Inflammatory macrophage (primary cell): Measurements from ENCODE around the gene SSC5D.

Experiments used
- DNase-seq, 2 donors: peaks; one replicate each; pipeline ENCODE4 v3.0.0-alpha.2; 2020 to 2022

Gene SSC5D

GRCh38 chr19:55455576-55456235, 32.5 kb upstream of the SSC5D start:
- DNase-seq: no peak

GRCh38 chr19:55456347-55456746, 31.9 kb upstream of the SSC5D start:
- no peak for DNase-seq

DNA sequence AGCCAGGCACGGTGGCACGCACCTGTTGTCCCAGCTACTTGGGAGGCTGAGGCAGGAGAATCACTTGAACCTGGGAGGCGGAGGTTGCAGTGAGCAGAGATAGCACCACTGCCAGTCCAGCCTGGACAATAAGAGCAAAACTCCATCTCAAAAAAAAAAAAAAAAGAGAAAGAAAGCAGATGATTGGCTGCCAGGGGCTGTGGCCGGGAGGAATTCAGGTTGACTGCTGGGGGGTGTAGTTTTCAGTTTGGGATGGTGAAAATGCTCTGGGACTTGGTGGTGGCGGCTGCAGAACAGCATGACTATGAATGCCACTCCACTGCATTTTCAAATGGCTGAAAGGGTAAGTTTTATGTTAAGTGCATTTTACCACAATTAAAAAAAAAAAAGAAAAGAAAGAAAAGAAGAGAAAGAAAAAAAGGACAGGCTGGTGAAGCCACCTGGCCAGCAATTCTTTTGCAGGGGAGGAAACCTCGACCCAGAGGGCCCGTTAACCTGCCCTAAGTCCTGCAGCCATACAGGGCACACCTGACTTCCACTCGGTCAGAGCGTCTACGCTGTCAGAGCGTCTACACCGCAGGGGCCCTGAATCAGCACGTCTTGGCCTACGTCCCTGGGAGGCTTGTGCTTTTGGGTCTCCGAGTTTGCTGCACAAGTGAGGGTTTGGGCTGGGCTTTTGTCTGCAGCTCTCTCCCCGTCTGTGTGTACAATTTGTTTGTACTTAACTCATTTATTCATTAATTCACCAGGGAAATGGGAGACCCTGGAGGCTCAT, 30.4 kb upstream of the SSC5D start:
- DNase-seq: no peak

GRCh38 chr19:55459551-55459949, 28.7 kb upstream of the SSC5D start:
- DNase-seq: no peak

- peak in 1 of 2 donors; percentile 28 for DNase-seq
Observed at GRCh38 chr19:55459950-55460657, 28.1 kb upstream of the SSC5D start.

- peak; percentile 52 to 66 for DNase-seq
Observed at GRCh38 chr19:55460670-55461258, 27.5 kb upstream of the SSC5D start.

- peak; percentile 100 for DNase-seq
Observed at GRCh38 chr19:55461259-55461973, 26.8 kb upstream of the SSC5D start, which contains the start of gene ISOC2. Gene ISOC2, minus strand, starts transcription at chr19:55461642. Its CDS starts 5,156 bp downstream, at chr19:55456486.

GRCh38 chr19:55461974-55462626, 26.1 kb upstream of the SSC5D start:
- DNase-seq: peak; percentile 28 to 50

GRCh38 chr19:55462722-55463121, 25.5 kb upstream of the SSC5D start:
- DNase-seq: no peak

- no peak for DNase-seq
Observed at GRCh38 chr19:55463583-55464031, 24.6 kb upstream of the SSC5D start.

GRCh38 chr19:55464039-55464661, 24.1 kb upstream of the SSC5D start:
- no peak for DNase-seq

DNA sequence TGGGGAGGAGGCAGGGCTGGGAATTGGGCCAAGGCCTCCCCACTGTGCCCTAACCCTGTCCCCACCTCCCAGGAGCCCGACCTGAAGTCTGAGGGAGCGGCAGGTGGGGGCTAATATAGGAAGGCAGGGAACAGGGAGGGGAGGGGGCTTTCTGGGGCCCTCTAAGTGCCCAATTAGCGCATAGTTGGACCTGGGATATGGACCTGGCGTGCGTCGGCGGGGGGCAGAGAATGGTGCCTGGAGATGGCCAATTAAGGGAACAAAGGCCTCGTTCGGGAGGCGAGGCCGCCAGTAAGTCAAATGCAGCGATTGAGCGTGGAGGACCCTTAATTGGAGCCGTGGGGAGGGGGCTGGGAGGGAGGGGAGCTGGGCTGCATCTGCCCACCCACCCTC, 23.6 kb upstream of the SSC5D start, which contains the start of gene C19orf85:
Gene C19orf85 (minus strand): TSS at position 90 of the 393 bp plus-strand sequence. CDS start 197 bp downstream, outside the sequence.
- DNase-seq: no peak

- no peak for DNase-seq
Observed at GRCh38 chr19:55465460-55466240, 22.6 kb upstream of the SSC5D start.

- DNase-seq: no peak
Observed at GRCh38 chr19:55466241-55466614, 22.0 kb upstream of the SSC5D start.

- DNase-seq: peak; percentile 47 to 59
Observed at GRCh38 chr19:55467236-55468053, 20.8 kb upstream of the SSC5D start.

- no peak for DNase-seq
Observed at GRCh38 chr19:55468054-55468393, 20.2 kb upstream of the SSC5D start.

- no peak for DNase-seq
Observed at GRCh38 chr19:55471266-55471665, 17.0 kb upstream of the SSC5D start.

DNA sequence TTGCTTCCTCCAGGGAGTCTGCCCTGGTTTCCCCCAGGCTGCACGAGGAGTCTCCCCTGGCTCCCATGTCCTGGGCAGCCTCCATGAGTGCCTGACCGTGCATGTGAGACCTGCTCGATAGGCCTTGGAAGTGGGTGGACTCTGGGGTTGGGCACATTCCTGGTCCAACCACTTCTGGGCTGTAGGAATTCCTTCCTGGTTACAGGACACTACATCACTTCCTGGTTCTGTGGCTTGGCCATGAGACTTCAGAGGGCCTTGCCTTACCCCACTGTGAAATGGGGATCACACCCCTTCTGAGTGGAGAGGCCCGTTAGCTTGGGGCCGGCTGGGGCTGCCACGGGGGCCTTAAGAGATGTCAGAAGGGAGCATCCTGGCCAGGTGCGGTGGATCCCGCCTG, 15.8 kb upstream of the SSC5D start:
- DNase-seq: no peak

GRCh38 chr19:55473225-55474012, 14.8 kb upstream of the SSC5D start:
- no peak for DNase-seq
